Fibroblast of lung (primary cell): ENCODE measurements around the gene MGLL.

Experiments used
- CTCF ChIP-seq, 2 donors: IDR thresholded peaks in 1 of 2; conservative IDR thresholded peaks in 1 of 2; 1 replicate in 1 of 2; 2 replicates in 1 of 2; pipeline ENCODE4 v1.5.1; 2011 to 2012; ENCODE audit warnings: low read length in 2 of 2, control low read depth in 1 of 2, inconsistent platforms in 1 of 2, low read depth in 1 of 2, mild to moderate bottlenecking in 1 of 2
- EZH2 ChIP-seq: IDR thresholded peaks from 2 replicates; pipeline ENCODE4 v1.5.1; 2012; ENCODE audit warnings: low read length, control low read depth, mild to moderate bottlenecking; ENCODE audit errors: missing control alignments

- peak; percentile 87 to 93 for TF ChIP-seq CTCF (conservative IDR thresholded peaks at IDR 0.05 in 1 of 2, IDR thresholded peaks at IDR 0.05 in 1 of 2; ENCODE audit: low read depth in 1 of 2, low read length in 2 of 2)
- no peak for TF ChIP-seq EZH2
Measured at GRCh38 chr3:127652246-127652995, 169.9 kb downstream of the MGLL start.
